ENCODE measurements around the gene FXYD6.
A peak's percentile ranks its signal among the peaks of the same experiment; 100 is the strongest.

The FXYD6 gene

DNA sequence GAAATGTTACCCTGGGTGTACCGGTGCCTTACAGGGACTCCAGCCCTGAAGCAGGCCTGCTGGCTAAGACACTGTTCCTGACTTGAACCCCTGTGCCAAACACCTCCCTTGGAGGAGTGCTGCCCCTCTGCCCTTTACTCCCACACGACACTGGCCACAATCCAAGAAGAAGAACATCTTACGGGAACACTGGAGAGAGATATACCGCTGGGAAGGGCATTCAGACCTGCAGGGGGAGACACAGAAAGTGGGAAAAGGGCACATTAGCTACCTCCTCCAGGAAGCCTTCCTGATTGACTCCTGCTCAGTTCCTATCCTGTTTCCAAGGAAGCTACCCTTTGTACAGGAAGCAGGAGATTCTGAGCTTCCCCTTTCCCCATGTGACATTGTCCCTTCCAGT lies 34.1 kb upstream of the FXYD6 start:
- no peak for DNase-seq (ENCODE audit: low read depth in 2 of 2)

DNA sequence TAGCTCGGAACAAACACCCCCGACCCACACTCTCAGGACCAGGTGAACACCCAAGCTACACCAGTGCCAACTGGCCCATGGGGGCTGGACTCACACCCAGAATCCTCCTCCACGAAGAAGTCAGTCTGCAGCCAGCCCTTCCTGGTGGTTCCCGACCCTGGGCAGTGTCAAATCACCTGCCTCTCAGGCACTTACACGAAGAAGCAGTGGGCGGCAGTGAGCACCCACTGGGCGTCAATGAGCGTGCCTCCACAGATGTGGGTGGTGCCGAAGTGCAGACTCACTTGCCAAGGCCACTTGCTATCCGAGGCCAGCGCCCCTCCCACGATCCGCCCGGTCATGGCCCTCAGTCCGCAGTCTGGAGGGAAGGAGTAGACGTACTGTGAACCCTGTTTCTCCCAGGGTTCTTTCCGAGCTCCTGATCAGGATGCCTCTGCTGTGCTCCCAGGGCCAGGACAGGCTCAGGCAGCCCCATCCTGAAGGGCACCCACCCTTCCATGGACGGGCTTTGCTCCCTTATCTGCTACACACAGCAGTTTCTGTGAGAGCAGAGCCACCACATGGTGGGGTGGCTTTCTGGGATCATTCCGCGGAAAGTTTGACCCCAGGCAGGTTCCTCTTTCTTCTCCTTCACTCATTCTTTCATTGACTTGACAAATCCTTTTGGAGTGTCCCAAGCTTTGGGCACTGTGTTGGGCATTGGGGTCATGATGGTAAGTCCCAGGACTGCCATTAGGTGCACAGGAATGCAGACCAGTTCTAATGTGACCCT lies 33.3 kb upstream of the FXYD6 start:
- no peak for DNase-seq (ENCODE audit: low read depth in 2 of 2)

DNA sequence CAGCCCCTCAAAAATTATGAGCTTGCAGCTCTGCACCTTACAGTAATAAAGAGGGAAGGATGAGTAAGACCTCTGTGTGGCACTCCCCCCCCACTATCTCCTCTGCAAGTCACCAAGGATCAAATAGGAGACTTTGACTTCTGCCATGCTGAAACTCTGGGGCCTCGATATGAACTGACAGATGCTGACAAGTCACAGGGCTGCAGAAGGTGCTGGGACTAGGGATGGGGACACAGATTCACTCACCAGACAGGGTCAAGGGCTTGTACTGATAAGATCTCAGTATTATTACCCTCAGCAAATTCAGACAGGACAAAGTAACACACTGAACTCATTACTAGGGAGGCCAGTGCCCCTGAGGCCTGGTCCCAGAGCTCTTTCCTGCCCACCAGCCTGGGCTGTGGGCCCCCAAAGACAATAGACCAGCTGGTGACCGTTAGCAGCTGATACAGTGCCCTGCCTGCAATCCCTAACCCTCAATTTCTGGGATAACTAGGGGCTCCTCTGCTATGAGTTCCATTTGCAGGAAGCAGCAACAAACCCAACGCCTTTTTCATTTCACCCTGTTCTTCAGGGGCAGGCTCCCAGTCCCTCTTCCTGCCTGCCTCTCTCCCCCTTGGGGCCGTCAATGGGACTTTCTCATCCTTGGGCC lies 32.6 kb upstream of the FXYD6 start:
- DNase-seq (ENCODE audit: low read depth in 2 of 2), result no peak

DNA sequence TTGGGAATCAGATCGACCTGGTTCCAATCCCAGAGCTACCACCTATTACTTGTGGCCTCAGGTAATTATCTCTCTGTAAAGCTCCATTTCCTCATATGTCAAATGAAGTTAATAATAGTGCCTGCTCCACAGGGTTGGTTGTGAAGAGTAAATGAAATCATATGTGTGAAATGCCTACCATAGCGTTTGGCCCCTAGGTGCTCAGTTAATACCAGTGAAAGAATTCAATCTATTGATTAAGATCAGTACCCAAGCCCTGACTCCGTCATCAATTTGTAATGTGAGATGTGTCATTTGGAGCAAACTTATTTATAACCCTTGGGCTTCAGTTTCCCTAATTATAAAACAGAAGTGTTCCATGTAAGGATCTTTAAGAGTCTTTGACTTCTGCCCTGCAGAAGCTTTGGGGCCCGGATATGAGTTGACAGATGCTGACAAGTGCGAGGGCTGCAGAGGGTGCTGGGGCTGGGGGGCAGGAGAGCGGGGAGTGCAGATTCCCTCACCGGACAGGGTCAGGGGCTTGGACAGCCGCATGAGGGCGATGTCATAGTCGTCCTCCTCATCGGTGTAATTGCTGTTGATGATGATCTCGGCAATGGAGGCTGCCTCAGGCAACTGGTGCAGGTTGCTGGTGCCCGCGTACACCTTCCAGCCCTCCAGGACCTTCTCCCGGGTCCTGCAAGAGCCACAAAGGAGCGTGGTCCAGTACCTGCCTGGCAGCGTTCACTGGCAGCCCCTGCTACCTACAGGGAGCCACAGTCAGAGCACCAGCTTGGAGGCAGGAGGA lies 31.8 kb upstream of the FXYD6 start:
- no peak for DNase-seq (ENCODE audit: low read depth in 2 of 2)

DNA sequence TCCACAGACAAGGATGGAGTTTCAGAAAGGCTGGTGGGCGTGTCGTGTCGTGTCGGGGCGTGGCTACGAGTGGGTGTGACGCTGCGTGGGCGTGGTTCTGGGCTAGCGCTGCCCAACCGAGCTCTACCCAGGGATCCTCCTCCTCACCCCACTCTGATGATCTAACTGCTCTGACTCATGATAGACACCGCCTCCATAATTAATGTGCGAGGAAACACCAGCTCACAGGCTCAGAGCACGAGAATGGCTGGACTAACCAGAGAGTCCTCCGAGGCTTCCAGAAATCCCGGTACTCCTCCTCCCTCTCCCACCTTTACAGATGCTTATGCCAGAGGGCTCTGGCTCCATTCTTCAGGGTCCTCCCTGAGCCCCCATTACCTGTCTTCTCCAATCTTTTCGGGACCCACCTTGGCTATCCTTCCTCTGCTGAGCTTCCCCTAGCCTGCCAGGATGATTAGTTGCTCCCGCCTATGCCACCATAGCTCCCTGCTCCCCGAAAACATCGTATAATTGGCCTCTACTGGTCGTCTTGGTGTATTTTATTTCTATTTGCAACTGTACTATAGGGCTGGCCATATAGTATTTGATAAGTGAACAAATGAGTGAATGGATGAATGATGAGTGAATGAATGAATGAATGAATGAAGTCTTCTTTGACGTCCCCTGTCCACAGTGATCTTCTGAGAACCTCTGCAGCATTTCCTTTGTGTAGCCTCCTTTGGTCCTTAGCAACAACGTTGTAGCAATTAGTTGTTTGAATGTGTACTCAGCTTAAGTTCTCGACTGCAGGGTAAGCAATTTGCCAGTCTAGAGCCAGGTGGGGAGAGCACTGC lies 31.0 kb upstream of the FXYD6 start:
- DNase-seq (ENCODE audit: low read depth in 2 of 2), result peak in 1 of 2 donors; percentile 35

DNA sequence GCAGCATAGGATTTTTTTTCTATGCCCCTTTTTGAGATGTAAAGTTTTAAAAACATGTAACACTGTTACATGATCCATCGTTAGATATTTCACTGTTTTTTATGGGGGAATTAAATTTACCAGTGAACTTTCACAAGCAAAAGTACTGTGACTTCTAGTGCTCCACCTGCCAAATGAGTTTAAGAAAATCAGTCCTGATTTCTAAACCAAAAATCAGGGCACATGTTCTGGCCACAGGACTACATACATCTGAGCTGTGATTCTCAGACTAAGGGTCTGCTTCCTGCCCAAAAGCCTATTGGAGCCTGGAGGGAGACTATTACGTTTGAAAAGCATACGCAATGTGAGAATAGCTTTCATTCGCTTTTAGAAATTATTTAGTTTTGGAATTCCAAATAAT lies 30.3 kb upstream of the FXYD6 start:
- DNase-seq (ENCODE audit: low read depth in 2 of 2), result no peak

DNA sequence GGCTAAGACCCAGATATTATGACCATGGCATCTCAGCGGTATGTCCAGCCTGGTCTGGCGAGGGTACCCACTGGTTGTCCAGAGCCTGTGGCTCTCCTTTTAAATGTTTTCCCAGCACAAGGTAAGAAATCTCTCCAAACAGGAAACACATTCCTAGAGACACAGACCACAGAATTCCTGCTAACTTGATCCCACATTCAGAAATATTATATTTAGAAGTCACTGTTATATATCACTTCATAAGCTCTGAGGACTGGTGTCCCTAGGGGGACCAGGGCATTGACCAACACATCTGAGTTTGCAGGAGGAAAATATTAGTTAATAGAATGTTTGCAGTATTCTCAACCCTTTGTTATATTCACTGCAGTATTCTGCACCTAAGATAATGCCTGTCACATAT lies 29.7 kb upstream of the FXYD6 start:
- no peak for DNase-seq (ENCODE audit: low read depth in 2 of 2)

DNA sequence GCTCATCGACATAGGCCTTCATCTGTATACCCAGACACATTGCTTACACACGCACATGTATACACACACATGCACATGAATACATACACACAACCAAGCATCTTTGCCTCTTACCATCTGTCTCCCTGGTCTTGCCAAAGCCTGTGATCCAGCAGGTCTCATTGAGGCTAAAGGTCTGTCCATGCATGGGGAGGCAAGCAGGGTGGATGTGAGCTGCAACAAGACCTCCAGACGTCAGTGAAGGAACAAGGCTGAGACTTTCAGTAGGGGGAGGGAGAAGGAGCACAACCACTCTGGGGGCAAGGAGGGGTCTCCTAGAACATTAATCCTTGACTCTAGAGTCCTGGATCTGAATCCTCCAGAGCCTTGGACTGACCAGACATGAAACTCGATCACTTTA lies 29.1 kb upstream of the FXYD6 start:
- no peak for DNase-seq (ENCODE audit: low read depth in 2 of 2)

DNA sequence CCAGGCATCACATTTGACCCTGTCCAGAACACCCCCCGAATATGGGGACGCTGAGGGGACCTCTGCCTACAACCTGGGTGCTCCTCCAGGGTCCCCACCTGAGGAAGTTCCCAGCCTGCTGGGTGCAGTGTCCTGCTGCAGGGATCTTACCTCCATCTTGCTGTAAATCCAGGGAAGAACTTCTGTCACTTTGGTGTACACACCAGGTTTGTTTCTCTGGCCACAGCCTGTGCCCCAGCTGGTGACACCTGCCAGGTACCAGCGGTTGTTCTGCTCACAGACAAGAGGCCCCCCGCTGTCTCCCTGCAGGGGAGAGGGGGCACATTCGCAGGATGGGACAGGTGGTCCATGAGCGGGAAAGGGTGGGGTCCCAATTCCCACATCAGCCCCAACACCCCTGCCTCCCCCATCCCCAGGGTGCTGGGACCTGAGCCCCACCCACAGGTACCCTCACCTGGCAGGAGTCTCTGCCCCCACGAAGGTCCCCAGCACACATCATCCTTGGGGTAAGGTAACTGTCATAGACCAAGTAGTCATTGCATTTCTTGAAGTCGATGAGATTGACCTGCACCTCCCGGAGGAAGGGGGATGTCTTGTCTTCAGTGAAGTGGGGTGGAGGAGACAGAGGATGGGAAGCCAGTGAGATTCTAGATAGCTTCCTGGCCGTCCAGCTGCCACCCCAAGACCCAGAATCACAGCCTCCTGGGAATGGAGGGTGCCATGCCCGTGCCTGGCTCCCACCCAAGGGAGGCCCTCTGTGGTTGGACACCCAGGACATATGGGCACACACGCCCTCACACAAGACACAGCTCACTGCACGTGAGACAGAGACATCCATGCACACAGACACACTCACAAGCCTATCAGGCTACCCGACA lies 27.3 kb upstream of the FXYD6 start:
- DNase-seq (ENCODE audit: low read depth in 2 of 2), result no peak

DNA sequence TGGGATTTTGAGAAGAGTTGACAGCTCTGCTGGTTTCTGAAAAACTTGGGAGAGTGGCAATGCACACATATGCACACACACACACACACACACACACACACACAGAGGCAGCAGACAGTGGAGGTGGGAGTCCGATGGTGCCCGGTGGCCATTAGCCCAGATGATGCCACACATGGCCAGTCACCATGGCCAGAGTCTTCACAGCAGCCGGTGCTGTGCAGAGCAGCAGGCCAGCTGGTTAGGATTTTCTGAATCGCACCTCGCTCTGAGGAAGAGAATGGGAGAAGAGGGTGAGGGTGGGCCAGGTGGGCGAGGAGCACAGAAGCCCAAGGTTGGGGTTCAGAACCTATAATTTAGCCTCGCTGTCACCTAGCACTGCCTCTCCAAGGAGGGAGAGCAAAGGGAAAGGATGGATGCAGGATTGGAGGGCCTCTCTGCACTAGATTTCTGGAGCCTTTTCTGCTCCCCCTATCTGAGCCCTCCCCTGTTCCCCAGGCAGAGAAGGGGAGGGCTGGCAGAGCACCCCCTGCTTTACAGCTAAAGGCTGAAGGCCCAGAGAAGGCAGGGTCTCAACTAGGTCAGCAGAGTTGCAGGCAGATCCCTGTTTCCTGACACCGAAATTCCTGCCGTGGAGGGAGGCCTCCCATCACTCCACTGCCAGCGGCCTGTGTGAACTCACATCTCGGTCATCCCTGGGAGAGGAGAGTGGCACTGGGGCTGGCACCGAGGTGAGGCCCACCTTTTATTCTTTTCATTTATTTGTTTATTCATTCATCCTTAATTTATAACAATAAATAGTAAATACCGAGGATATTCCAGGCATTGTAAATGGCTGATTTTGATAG lies 25.8 kb upstream of the FXYD6 start:
- DNase-seq (ENCODE audit: low read depth in 2 of 2), result no peak

DNA sequence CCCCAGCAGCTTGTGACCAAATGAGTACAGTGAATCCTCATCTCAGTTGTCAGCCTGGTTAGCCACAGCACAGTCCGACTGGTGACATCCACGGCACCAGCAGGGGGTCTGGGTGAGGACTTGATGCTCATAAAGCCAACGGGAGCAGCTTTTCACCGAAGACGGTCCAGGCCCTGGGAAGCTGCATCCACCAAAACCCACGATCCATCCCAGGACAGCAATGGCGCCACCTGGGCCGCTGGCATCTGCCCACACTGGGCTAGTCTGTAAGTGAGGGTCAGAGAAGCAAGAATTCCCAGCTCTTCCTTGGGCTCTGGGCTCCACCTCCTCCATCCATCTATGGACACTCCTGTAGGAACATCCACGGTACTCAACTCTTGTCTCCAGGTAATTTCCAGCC lies 25.1 kb upstream of the FXYD6 start:
- no peak for DNase-seq (ENCODE audit: low read depth in 2 of 2)

DNA sequence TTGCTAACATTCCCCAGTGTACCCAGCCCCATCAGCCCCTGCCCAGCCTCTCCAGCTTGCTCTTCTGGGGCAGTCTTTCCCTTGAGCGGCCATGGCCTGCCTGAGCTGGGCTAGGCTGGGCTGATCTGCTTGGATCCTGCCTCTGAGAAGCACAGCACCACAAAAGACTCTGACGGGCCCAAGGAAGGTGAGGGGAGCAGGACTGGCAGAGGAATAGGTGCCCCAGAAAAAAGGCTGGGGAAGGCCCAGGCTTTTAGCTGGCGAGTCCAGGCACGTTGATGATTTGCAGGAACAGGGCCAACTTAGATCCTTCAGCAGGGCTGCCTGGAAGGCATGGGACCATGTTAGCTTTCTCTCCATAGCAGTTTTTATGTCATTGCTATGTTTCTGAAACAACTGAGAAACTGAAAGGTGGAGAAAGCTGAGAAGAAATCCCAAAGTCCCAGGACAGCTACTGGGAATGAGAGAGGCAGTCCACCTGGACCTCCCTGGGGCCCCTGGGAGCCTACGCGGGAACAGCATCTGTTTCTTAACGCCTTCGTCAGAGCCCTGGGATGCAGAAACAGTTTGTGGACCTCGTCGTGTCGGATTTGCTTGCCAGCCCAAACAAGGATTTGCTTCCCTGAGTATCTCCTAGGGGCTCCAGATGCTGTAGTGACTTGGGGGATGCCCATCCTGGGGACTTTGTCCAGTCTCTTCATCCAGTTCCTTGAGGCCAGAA lies 24.4 kb upstream of the FXYD6 start:
- DNase-seq (ENCODE audit: low read depth in 2 of 2), result no peak

DNA sequence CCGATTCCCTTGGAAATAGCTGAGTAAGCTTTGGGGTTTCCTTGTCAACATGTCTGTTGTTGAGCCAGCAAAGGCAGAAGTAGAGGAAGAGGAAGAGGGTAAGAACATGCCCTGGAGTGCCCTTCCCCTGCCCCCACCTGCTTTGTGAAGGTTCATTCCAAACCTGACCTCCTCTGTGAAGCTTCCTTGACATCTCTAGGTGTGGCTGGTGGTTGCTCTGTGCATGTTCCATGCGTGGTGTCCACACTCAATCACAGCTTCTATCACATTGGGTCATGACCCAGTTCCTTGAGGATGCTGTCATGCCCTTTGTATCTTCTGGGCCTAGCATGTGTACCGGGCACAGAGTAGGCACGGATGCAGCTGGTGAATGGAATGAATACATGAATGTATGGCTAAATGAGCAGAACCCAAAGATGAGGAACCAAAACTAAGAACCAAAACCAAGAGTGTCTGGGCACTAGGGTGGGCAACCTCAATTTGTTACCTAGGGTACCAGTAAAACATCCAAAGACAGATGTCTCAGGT lies 23.7 kb upstream of the FXYD6 start:
- DNase-seq (ENCODE audit: low read depth in 2 of 2), result no peak

DNA sequence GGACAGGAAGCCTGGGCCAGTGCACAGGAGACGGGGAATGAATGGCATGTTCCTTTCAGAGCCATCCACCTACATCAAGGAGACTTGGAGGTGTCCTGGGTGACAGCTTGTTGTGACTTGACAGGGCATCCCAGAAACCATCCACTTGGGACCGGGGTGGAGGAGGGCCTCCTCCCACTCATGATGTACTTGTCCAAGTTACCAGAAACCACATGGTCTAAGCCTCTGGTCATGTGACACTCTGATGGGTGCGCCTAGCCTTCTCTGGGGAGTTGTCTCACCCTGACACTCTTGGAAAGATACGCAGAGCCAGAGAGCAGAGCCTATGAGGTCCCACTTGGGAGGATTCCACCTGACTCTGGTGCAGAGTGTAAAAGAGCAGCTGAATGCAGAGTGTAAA lies 21.6 kb upstream of the FXYD6 start:
- no peak for DNase-seq (ENCODE audit: low read depth in 2 of 2)

DNA sequence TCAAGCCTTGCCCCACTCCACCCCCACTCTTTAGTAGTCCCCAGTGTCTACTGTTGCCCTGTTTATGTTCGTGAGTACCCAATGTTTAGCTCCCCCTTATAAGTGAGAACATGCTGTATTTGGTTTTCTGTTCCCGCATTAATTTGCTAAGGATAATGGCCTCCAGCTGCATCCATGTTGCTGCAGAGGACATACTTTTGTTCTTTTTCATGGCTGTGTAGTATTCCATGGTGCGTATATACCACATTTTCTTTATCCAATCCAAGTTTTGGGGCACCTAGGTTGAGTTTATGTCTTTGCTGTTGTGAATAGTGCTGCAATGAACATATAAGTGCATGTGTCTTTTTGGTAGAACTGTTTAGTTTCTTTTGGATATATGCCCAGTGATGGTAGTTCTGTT lies 16.2 kb upstream of the FXYD6 start:
- DNase-seq (ENCODE audit: low read depth in 2 of 2), result no peak

DNA sequence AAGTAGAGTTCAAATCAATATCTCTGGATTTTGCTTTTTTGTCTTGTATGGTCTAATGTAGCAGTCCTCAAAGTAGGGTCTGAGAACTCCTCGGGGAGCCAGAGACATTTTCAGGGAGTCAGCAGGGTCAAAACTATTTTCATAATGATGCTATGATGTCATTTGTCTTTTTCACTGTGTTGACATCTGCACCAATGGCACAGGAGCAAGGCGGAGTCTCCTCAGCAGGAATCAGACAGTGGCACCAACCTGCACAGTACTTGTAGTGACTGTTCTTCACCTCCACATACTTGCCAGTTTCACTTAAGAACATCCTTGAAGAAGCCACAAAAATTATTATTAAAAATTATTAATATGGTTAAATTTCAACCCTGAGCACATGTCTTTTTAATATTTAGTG lies 14.9 kb upstream of the FXYD6 start:
- DNase-seq (ENCODE audit: low read depth in 2 of 2), result no peak

DNA sequence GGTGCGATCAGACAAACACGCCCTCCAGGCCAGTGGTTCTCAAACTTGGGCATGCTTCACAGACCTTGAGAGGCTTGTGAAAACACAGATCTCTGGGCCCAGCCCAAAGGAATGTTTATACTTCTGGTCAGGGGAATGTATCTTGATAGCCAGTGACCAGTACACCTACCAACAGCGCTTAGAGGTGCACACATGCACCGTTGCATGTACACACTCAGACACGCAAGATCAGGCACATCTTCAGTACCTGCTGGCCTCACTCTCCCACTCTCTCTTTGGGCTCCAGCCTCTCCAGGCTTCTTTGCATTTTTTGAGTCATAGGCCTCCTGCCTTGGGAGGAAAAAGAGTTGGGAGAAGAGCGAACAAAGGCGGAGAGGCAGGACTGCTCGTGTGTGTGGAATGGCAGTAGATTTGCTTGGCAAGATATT lies 11.7 kb upstream of the FXYD6 start:
- no peak for DNase-seq (ENCODE audit: low read depth in 2 of 2)

DNA sequence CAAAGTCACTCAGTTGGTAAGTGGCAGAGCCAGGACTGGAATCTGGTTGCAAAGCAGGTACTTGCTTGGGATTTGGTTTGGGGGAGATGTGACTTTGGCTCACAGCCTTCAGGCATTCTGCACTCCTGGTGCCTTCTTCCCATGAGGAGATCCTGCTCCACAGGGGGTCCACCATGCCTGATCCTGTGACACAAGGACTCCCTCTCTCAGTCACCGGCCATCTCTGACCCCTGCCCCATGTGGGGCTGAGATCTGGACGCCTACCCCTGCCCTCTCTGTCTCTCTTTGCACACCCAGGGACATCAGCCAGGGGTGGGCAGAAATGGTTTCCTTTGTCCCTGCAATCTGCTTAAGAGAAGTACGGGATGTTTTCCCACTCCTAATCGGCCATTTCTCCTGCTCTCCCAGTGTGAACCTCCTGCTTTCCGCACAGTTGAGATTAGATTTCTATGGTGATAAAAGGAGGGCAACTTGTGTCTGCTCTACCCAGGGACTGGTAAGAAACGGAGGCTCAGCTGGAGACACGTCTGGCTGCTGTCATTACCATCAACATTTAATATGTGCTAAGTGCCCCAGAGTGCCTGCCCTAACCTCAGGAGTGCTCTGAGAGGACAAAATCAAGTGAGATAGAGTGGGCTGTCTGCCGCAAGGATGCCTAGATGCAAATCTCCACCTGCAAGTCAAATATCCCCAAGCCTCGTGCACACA lies 11.1 kb upstream of the FXYD6 start:
- DNase-seq (ENCODE audit: low read depth in 2 of 2), result no peak
